Spinal cord (tissue), 10 donors: ENCODE results near the gene RFK. TPM values are rescaled to one million over a fixed set of nuclear protein-coding genes. Genes with fewer than 3 reads are reported as not detected.

ENCODE experiments used
- DNase-seq, 6 donors: peaks; one replicate each; pipeline versions ENCODE4 v3.0.0 to v3.0.0-alpha.2; 2013 to 2015; ENCODE audit warnings: low spot score in 6 of 6, low read depth in 4 of 6
- H3K27ac ChIP-seq: one replicate; pipeline ENCODE4 v1.5.1; 2013; ENCODE audit warnings: low read depth, low read length, control low read depth
- H3K27me3 ChIP-seq: one replicate; pipeline ENCODE4 v1.6.1; 2013; ENCODE audit warnings: low read length; ENCODE audit not compliant: control insufficient read depth, insufficient read depth
- H3K36me3 ChIP-seq: one replicate; pipeline ENCODE4 v1.6.1; 2013; ENCODE audit warnings: low read length; ENCODE audit not compliant: control insufficient read depth, insufficient read depth
- H3K4me1 ChIP-seq: one replicate; pipeline ENCODE4 v1.6.1; 2013; ENCODE audit warnings: low read length; ENCODE audit not compliant: control insufficient read depth, insufficient read depth
- H3K4me3 ChIP-seq: one replicate; pipeline ENCODE4 v1.5.1; 2013; ENCODE audit warnings: low read depth, low read length, control low read depth
- H3K9me3 ChIP-seq: one replicate; pipeline ENCODE4 v1.6.1; 2013; ENCODE audit warnings: low read length; ENCODE audit not compliant: control insufficient read depth, insufficient read depth
- WGBS: methylation state at CpG from one replicate; pipeline ENCODE4 v1.1.5; 2013; ENCODE audit warnings: missing lambda C conversion rate; ENCODE audit not compliant: insufficient coverage; 5-methylcytosine and 5-hydroxymethylcytosine counted together
- polyA plus RNA-seq, 2 donors: library from polyadenylated mRNA; unstranded; fragments of 120-200 nt; gene quantifications; one replicate each; pipeline ENCODE4 v1.2.1, GENCODE V29; 2013; ENCODE audit not compliant: insufficient read length in 2 of 2
- total RNA-seq, 2 donors: library from RNA; depleted of rRNA in 1 of 2; stranded (reverse); fragments of 120-200 nt in 1 of 2; fragments of >200 nt in 1 of 2; gene quantifications; one replicate each; pipeline versions ENCODE4 v1.2.3 to v1.2.4, GENCODE V29; 2013 to 2014
- donor health status: healthy.

The RFK gene
- total and polyA plus RNA-seq, 4 donors: 37.2 to 89.6 (median 65.8) TPM

DNA sequence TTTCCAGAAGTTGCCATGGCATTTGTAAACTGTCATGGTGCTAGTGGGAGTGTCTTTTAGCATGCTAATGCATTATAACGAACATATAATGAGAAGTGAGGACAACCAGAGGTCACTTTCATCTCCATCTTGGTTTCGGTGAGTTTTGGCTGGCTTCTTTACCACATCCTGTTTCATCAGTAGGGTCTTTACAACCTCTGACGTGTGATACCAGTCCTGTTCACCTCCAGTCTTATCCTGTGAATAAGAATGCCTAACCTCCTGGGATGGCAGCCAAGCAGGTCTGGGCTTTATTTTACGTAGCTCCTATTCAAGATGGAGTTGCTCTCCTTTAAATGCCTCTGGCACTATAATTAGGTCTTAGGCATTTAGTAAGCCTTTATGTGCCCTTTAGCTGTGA lies 20.4 kb upstream of the RFK start:
- no peaks in the 10 kb centered on the region for H3K27me3 ChIP-seq
- no peak overlapping the region for H3K4me3 ChIP-seq
- 60% methylated on average over 3 of the region's 4 CpGs for WGBS
- no peak for DNase-seq
- no peak overlapping the region for H3K27ac ChIP-seq
- no peaks in the 10 kb centered on the region for H3K36me3 ChIP-seq
- no peaks in the 10 kb centered on the region for H3K9me3 ChIP-seq
- no peaks in the 10 kb centered on the region for H3K4me1 ChIP-seq

DNA sequence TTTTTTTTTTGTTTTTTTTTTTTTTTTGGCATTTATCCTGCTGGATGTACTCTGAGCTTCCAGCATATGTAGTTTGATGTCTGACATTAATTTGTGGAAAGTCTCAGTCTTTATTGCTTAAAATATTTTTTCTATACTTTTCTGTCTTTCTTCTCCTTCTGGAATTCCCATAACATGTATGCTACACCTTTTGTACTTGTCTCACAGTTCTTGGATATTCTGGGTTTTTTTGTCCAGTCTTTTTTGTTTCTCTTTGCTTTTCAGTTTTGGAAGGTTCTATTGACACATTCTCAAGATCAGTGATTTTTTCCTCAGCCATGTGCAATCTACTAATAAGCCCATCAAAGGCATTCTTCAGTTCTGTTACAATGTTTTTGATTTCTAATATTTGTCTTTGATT lies 19.4 kb upstream of the RFK start:
- Histone ChIP-seq H3K4me3 (no peak overlapping the region), H3K36me3 (no peaks in the 10 kb centered on the region), H3K27ac (no peak overlapping the region), H3K27me3 (no peaks in the 10 kb centered on the region), H3K9me3 (no peaks in the 10 kb centered on the region), H3K4me1 (no peaks in the 10 kb centered on the region)
- no peak for DNase-seq

- H3K4me3 ChIP-seq: no peak overlapping the region
- no peak overlapping the region for H3K27ac ChIP-seq
- H3K9me3 ChIP-seq: no peaks in the 10 kb centered on the region
- DNase-seq: no peak
- H3K36me3 ChIP-seq: no peaks in the 10 kb centered on the region
- H3K27me3 ChIP-seq: no peaks in the 10 kb centered on the region
- 92% methylated on average over 1 of the region's 2 CpGs for WGBS
- no peaks in the 10 kb centered on the region for H3K4me1 ChIP-seq
Observed at GRCh38 chr9:76412638-76413037, 18.4 kb upstream of the RFK start.

DNA sequence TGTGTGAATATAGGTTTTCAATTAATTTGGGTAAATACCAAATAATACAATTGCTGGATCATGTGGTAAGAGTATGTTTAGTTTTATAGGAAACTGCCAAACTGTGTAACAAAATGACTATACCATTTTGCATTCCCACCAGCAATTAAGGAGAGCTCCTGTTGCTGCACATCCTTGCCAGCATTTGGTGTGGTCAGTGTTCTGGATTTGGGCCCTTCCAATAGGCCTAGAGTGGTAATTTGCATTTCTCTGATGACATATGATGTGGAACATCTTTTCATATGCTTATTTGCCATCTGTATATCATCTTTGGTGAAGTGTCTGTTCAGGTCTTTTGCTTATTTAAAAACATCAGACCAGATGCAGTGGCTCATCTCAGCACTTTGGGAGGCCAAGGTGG lies 11.6 kb upstream of the RFK start:
- DNase-seq: no peak
- Histone ChIP-seq H3K27me3 (no peaks in the 10 kb centered on the region), H3K36me3 (no peaks in the 10 kb centered on the region), H3K9me3 (no peaks in the 10 kb centered on the region), H3K4me1 (no peaks in the 10 kb centered on the region), H3K27ac (no peak overlapping the region), H3K4me3 (no peak overlapping the region)

GRCh38 chr9:76405340-76405739 lies 11.1 kb upstream of the RFK start:
- no peaks in the 10 kb centered on the region for H3K27me3 ChIP-seq
- DNase-seq: no peak
- no peaks in the 10 kb centered on the region for H3K36me3 ChIP-seq
- no peak overlapping the region for H3K4me3 ChIP-seq
- H3K27ac ChIP-seq: no peak overlapping the region
- no peaks in the 10 kb centered on the region for H3K4me1 ChIP-seq
- no peaks in the 10 kb centered on the region for H3K9me3 ChIP-seq
- WGBS: no CpG with 5 or more reads among the region's 3 CpGs

GRCh38 chr9:76404401-76404800 lies 10.2 kb upstream of the RFK start:
- no peaks in the 10 kb centered on the region for H3K9me3 ChIP-seq
- H3K27ac ChIP-seq: no peak overlapping the region
- H3K4me3 ChIP-seq: no peak overlapping the region
- H3K4me1 ChIP-seq: no peaks in the 10 kb centered on the region
- H3K27me3 ChIP-seq: no peaks in the 10 kb centered on the region
- DNase-seq: no peak
- WGBS: 80% methylated on average over 1 of the region's 1 CpG
- no peaks in the 10 kb centered on the region for H3K36me3 ChIP-seq

GRCh38 chr9:76403352-76403751 lies 9.1 kb upstream of the RFK start:
- Histone ChIP-seq H3K36me3 (no peaks in the 10 kb centered on the region), H3K4me1 (no peaks in the 10 kb centered on the region), H3K27me3 (no peaks in the 10 kb centered on the region), H3K4me3 (no peak overlapping the region), H3K27ac (no peak overlapping the region), H3K9me3 (no peaks in the 10 kb centered on the region)
- peak in 3 of 6 donors; percentile 31 to 80 (median 70) for DNase-seq
- 39% methylated on average over 2 of the region's 2 CpGs for WGBS

DNA sequence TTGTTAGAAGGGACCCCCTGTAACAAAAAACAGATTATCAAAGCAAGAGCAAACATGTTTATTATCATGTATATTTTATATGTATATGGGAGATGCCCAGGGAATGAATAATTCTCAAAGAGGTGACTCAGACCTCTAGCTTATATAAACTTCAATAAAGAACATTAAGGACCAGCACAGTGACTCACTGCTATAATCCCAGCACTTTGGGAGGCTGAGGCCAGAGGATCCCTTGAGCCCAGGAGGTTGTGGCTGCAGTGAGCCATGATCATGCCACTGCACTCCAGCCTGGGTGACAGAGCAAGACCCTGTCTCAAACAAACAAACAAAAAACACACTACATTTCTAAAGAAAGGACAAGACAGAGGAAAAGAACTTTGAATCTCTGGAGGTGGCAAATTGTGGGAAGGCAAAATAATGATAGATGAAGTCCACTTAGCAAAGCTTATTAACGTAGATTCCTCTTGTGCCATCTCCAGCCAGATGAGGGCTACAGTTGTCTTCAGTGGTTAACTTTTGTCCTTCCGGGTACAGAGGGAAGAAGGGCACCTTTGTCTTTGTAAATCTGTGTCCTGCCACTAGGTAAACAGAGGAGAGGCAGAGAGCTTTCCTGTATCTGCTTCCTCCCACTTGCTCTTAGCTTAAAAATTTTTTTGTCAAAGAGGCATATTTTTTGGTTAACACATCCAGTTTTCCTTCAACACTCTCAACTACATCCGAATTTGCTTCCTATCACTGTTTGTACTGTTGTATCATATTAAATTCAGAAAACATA lies 7.5 kb upstream of the RFK start:
- H3K36me3 ChIP-seq: no peaks in the 10 kb centered on the region
- no peaks in the 10 kb centered on the region for H3K9me3 ChIP-seq
- no peaks in the 10 kb centered on the region for H3K4me1 ChIP-seq
- H3K27ac ChIP-seq: no peak overlapping the region
- no peak overlapping the region for H3K4me3 ChIP-seq
- no peak for DNase-seq
- no CpG with 5 or more reads among the region's 3 CpGs for WGBS
- no peaks in the 10 kb centered on the region for H3K27me3 ChIP-seq

GRCh38 chr9:76401176-76401575 lies 7.0 kb upstream of the RFK start:
- no CpG with 5 or more reads among the region's 2 CpGs for WGBS
- Histone ChIP-seq H3K4me3 (no peak overlapping the region), H3K4me1 (no peaks in the 10 kb centered on the region), H3K9me3 (no peaks in the 10 kb centered on the region), H3K36me3 (no peaks in the 10 kb centered on the region), H3K27ac (no peak overlapping the region), H3K27me3 (no peaks in the 10 kb centered on the region)
- no peak for DNase-seq

DNA sequence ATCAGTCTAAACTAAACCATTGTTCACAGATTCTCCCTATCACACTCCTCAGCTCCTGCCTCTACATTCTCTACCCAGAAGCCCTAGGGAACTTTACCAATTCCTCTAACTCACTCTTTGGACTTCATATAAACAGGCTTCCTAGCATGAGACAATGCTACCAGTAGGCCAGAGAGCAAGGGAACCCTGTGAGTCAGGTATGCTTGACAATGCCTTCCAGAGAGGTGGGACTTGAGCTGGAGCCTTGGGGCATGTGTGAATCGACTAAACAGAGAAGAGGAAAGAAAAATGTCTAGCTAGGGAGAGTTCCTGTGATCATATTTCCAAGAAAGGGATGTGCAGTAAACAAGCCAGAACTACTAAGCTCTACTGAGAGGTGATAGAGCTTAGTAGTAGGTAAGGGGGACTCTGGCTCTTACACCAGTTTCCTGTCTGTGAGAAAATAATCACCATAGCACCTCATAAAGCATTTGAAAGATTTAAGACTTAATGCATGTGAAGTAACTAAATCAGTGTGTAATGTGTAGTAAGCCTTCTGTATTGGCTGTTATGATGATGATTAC lies 6.4 kb upstream of the RFK start:
- no peak for DNase-seq
- H3K4me1 ChIP-seq: no peaks in the 10 kb centered on the region
- H3K27me3 ChIP-seq: no peaks in the 10 kb centered on the region
- H3K4me3 ChIP-seq: no peak overlapping the region
- 86% methylated on average over 1 of the region's 1 CpG for WGBS
- no peaks in the 10 kb centered on the region for H3K9me3 ChIP-seq
- no peaks in the 10 kb centered on the region for H3K36me3 ChIP-seq
- H3K27ac ChIP-seq: no peak overlapping the region
